Activated T-helper 9 cell treated with anti-CD3 and anti-CD28 coated beads, Interleukin-2, amount 50 U/mL, for 16 hours (primary cell): ENCODE results near the gene LRRC46.
A peak's percentile ranks its signal among the peaks of the same experiment; 100 is the strongest.

Experiments
- DNase-seq: peaks from one replicate; pipeline ENCODE4 v3.0.0-alpha.2; 2020; ENCODE audit warnings: low read depth

LRRC46 gene

DNA sequence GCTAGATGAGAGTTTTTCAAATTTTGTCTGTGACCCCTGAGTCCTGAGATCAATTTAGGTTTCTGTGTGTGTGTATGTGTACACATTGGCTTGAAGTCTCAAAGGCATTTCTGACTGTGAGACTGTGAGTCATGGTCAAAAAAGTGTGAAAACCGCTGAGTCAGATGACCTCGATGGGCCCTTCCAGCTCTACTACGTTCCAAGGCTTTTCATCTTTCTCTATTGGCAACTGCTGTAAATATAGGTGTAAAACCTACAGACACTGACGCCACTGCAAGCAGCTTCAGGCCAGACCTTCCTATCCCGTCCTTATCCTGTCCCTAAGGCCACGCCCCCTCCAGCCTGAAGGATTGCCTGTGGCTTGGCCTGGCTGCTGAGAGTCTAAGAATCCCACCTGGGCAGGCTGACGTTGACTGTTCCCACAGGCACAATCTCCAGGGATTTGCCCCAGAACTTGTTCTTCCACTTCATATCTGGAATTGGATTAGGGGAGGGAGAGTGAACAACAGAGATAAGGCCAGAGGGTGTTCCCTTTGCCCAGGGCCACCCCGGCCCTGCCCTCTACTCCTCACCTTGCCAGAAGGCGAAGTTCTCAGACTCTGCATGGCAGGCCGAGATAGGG lies 21.2 kb upstream of the LRRC46 start:
- no peak for DNase-seq

DNA sequence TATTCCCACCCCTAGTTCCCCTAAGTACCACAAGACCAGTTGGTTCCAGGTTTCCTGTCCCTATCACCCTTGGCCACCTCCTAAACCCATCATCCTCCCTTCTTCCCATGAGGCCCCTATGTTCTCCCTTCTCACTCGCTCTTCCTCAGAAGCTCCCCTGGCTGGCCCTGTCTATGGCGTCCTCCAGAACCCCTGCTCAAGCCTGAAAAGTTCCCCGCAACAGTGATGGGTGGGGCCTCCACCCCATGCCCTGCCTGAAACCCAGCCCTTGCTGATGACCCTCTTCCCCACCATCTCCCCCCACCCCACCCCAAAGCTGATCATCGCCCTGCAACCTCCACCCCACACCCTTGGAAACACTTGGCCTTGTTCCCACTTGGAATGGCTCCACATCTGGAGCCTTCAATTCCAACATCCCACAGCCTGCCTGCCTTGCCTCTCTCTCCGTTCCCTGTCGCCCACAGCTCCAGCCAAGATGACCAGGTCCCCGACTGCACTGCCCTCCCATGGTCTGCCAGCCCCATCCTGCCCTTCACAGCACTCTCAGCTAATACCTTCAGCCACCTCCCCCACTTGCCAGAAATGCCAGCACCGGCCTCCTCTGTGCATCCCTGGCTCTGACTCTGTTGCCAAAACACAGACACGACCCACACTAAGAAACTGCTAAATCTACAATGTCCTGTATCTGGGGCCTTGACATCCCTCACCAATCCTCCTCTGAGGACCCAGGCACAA lies 20.4 kb upstream of the LRRC46 start:
- no peak for DNase-seq

- DNase-seq = no peak
These were observed 19.8 kb upstream of the LRRC46 start for GRCh38 chr17:47811709-47812108.

- DNase-seq = no peak
These were observed 19.1 kb upstream of the LRRC46 start for GRCh38 chr17:47812146-47812920.

DNA sequence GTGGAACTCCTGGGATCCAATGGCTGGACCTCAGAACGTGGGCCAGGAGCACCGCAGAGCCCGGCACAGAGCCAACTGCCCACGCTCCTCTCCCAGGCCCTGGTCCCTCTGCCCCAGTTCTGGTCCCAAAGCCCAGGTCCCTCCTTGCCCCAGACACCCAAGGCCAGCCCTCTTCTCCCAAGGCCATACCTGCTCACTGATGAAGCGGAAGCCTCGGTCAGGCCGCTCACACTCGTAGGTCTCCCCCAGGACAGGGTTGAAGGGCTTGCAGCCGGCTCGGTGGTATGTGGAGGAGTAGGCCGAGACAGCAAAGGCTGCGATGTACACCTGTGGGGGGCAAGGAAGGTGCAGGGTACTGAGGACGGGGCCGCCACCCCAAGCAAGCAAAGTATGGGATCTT lies 18.4 kb upstream of the LRRC46 start:
- DNase-seq = no peak

GRCh38 chr17:47813512-47814031 lies 17.9 kb upstream of the LRRC46 start:
- DNase-seq = no peak

GRCh38 chr17:47815106-47815918 lies 16.2 kb upstream of the LRRC46 start:
- DNase-seq = no peak

DNA sequence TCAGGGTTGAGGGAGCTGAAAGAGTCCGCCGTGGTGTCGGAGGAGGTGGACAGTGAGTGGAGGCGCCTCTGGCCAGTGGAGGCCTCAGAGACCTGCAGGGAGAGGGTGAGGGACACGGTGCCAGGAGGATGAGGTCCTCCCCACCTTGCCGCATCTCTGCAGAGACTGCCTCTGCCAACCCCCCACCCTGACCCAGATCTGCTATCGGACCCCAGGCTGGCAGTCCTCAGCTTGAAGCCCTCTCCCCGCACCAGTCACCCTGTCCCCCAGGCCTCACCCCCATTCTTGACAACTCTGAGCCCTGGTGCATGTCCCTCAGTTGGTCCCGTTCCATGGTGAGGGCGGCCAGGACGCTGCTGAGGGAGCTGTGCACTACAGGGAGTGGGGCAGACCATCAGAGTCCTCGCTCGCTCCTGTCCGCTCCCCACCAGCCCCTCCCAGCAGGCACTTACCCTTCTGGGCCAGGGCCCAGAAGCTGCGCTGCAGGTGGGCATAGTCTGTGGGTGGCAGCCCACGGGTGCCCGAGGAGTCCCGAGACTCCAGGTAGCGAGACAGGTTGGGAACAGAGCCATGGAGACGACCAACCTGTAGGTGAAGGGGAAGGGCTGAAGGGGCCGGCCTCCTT lies 15.2 kb upstream of the LRRC46 start:
- no peak for DNase-seq

GRCh38 chr17:47816947-47817346 lies 14.5 kb upstream of the LRRC46 start:
- DNase-seq = no peak

- DNase-seq = no peak
These were observed 13.3 kb upstream of the LRRC46 start for GRCh38 chr17:47818002-47818695.

DNA sequence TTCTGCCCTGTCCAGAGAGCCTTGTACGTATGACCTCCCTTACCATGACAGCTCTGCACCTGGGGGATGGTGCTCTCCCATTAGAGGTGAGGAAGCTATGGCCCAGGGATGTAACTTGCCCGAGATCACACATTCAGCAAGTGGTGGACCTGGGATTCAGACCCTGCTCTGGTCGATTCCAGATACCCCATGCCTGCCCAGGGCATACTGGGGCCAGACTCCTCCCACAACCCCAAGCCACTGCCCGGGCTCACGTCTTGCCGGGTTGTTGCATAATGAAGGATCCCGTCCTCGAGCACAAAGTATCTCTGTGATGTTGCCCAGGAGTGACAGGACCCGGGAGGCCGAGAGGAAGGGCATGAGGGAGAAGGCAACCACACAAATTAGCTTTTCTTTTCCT lies 12.0 kb upstream of the LRRC46 start:
- DNase-seq = no peak

DNA sequence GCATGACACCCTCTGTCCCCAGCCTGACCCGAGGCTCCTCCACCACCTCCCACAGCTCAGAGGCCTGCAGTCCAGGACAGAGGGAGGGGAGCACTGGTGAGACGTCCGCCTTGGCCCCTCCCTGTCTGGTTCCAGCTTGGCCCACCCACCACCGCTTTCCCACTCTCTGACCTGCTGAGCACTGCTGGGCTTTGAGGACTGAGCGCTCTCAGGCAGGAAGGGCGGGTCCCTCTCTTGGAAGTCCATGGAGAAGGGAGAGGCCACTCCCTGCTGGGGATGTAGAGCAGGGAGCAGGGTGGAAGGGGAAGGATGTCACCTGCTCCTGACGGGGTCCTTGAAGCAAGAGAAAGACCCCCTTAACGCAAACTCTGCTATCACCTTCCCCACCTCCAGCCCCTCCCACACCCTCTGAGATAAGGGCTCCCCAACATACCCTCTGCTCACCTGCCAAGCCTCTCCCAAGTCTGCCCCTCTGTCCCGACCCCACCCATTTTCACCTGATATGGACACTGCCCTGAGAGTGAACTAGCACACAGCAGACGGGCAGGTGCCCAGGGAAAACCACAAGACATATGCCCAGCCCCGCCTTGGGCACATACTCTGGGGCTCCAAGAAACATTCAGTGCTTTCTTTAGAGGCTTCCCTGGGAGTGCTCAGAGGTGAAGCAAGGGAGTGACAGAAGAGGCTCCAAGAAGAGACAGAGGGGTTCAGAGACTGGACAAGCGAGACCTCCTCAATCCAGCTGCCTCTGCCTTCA lies 11.3 kb upstream of the LRRC46 start:
- DNase-seq = no peak

GRCh38 chr17:47821031-47821423 lies 10.4 kb upstream of the LRRC46 start:
- DNase-seq = no peak

- DNase-seq = peak; percentile 57
These were observed 9.8 kb upstream of the LRRC46 start, which contains the start of gene OSBPL7 for GRCh38 chr17:47821424-47822391. TSS of gene OSBPL7 (minus strand) at chr17:47821794. CDS start at chr17:47820278, 1,516 bp downstream.

DNA sequence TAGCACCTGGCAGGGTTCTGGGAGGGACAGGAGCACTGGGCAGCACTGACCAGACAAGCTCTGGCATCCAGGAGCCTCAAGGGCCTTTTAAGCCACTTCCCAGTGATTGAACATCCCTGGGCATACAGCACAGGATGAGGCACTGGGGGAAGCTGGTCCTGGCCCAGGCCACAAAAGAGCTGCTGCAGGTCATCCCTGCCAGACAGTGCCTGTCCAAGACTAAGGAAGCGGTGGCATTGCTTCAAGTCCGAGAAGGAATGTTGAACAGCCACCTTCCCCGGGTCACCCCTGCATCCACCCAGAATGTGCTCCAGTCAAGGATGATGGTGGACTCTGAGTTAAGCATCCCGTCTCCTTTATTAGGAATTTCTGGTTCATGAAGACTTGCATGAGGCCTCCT lies 8.7 kb upstream of the LRRC46 start:
- no peak for DNase-seq

DNA sequence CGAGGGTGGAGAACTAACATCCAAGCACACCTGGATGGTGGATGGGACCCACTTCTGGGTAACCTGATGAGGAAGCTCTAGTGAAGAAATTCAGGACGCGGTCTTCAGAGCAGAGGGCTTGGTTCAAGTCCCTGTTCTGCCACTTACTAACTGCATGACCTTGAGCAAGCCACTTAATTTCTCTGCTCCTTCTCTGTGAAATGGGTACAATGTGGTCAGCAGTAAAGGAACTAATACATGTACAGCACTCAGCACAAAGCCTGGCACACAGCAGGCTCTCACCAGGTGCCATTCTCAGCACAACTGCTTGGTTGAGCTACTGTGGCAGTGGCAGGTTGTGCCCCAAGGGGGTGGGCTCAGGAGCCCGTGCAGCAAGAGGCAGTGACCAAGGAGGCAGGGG lies 8.0 kb upstream of the LRRC46 start:
- DNase-seq = no peak

GRCh38 chr17:47829870-47830269 lies 1.6 kb upstream of the LRRC46 start:
- DNase-seq = peak; percentile 37

GRCh38 chr17:47830396-47831002 lies 971 bp upstream of the LRRC46 start:
- DNase-seq = no peak
